Measurements from ENCODE around the gene SDC1. TPM values are rescaled to one million over a fixed set of nuclear protein-coding genes. Genes with fewer than 3 reads are reported as not detected.

SDC1 gene
- total RNA-seq, 1 donor from 2014 or later, result 0.32 TPM

DNA sequence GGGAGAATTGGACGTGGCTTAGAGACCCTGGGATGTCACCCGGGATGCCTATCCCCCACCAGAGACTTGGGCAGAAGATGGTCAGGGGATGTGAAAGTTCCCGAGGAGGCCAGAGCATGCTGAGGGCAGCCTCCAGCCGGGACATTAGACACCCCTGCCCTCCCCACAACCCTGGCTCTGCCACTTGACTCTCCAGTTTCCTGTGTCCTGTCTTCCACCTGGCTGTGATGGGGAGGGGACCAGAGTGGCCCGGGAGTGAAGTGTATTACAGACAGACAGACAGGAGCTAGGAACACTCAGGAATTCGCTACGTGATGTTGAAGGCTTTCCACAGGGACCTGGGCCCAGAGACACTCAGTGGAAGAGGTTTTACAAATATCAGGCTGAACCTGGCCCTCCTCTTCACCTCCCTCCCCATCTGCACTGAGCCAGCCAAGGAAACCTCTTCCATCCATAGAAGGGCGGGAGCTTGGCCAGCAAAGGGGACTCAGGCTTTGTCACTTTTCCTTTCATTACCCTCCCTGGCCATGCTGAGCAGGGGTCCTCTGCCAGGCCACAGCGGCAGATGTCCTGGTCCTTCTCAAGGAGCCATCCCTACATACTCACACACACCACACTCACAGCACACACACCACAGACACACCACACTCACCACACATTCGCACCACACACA is 60.7 kb downstream of the SDC1 start:
- Histone ChIP-seq H3K27ac (no peak overlapping the region), H3K4me1 (no peaks in the 10 kb centered on the region), H3K9me3 (no peaks in the 10 kb centered on the region), H3K27me3 (no peaks in the 10 kb centered on the region), H3K36me3 (no peaks in the 10 kb centered on the region), H3K4me3 (no peak overlapping the region)
- intact Hi-C loops (cut with DNase I), result no loop called here
- no peak for DNase-seq (ENCODE audit: low spot score in 2 of 2)
- TF ChIP-seq, protein P1, sequence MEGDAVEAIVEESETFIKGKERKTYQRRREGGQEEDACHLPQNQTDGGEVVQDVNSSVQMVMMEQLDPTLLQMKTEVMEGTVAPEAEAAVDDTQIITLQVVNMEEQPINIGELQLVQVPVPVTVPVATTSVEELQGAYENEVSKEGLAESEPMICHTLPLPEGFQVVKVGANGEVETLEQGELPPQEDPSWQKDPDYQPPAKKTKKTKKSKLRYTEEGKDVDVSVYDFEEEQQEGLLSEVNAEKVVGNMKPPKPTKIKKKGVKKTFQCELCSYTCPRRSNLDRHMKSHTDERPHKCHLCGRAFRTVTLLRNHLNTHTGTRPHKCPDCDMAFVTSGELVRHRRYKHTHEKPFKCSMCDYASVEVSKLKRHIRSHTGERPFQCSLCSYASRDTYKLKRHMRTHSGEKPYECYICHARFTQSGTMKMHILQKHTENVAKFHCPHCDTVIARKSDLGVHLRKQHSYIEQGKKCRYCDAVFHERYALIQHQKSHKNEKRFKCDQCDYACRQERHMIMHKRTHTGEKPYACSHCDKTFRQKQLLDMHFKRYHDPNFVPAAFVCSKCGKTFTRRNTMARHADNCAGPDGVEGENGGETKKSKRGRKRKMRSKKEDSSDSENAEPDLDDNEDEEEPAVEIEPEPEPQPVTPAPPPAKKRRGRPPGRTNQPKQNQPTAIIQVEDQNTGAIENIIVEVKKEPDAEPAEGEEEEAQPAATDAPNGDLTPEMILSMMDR (IDR thresholded peaks at IDR 0.05), result no peak

DNA sequence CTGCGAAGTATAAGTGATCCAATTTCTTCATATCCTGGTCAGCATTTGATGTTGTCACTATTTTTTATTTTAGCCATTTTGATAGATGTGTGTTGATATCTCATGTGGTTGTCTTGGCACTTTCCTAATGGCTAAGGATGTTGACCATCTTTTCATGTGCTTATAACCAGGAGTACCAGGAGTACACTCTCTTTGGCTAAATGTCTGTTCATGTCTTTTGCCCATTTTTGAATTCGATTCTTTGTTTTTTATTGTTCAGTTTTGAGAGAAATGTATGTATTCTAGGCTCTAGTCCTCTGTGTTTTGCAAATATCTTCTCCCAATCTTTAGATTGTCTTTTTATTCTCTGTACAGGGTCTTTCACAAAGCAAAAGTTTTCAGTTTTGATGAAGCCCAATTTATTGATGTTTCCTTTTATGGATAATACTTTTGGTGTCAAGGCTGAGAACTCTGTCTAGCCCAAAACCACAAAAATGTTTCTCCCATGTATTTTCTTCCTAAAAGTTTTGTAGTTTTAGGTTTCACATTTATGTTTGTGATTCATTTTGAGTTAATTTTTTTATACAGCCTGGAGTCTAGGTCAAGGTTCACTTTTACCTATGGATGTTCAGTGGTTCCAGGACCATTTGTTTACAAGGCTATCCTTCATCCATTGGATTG is 65.4 kb downstream of the SDC1 start:
- TF ChIP-seq, protein P1 (IDR thresholded peaks at IDR 0.05), result no peak
- intact Hi-C loops (cut with DNase I), result no loop called here
- Histone ChIP-seq H3K4me1 (no peaks in the 10 kb centered on the region), H3K27ac (no peak overlapping the region), H3K9me3 (no peaks in the 10 kb centered on the region), H3K4me3 (no peak overlapping the region), H3K27me3 (no peaks in the 10 kb centered on the region), H3K36me3 (no peaks in the 10 kb centered on the region)
- DNase-seq (ENCODE audit: low spot score in 2 of 2), result no peak

- Histone ChIP-seq H3K4me3 (no peak overlapping the region), H3K36me3 (no peaks in the 10 kb centered on the region), H3K9me3 (no peaks in the 10 kb centered on the region), H3K27ac (no peak overlapping the region), H3K4me1 (no peaks in the 10 kb centered on the region), H3K27me3 (no peaks in the 10 kb centered on the region)
- no peak for DNase-seq (ENCODE audit: low spot score in 2 of 2)
- intact Hi-C loops (cut with DNase I), result no loop called here
- TF ChIP-seq, protein P1 (IDR thresholded peaks at IDR 0.05), result no peak
Measured at GRCh38 chr2:20157193-20157891, 67.6 kb downstream of the SDC1 start.

DNA sequence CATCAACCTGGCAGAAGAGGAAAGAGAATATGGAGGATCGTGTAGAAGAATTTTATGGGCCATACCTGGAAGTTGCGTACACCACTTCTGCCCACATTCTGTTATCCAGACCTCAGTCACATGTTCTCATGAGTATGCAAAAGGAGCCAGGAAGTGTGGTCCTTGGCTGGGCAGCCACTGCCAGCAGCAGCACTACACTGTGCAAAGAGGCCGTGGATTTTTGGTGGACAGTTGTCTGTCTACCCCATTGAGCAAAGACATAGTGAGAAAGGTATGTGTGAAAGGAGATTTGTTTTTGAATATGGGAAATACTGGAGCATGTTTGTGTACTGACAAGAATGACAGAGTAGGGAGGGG is 68.1 kb downstream of the SDC1 start:
- Histone ChIP-seq H3K36me3 (no peaks in the 10 kb centered on the region), H3K4me1 (no peaks in the 10 kb centered on the region), H3K27me3 (no peaks in the 10 kb centered on the region), H3K27ac (no peak overlapping the region), H3K4me3 (no peak overlapping the region), H3K9me3 (no peaks in the 10 kb centered on the region)
- TF ChIP-seq, protein P1 (IDR thresholded peaks at IDR 0.05), result no peak
- intact Hi-C loops (cut with DNase I), result no loop called here
- no peak for DNase-seq (ENCODE audit: low spot score in 2 of 2)

DNA sequence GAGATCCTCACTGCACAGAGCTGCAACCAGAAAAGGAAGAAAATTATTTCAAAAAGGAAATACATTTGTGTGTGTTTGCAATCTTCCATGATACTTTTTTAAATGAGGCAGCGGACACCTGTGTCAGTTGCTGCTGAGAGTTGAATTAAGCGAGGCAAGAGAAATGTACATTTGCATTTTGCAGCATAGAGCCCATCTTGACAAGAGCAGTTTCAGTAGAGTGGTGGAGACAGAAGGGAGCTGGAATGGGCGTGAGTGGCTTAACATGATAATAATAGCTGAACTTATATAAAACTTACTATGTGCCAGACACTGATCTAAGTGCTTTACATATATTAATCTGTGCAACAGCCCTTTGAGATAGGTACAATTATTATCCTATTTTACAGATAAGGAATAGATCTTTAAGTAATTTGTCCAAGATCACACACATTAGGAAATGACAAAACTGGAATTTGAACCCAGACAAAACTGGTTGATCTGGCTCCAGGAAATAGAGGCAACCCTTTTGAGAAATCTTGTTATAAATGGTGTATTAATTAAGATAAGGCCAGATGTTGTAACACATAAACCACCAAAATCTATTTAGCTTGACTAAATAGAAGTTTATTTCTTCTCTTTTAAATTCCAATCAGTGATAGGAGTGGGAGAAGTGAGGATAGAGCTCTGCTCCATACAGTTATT is 68.7 kb downstream of the SDC1 start:
- no peak for DNase-seq (ENCODE audit: low spot score in 2 of 2)
- intact Hi-C loops (cut with DNase I), result no loop called here

More for the DNA sequence above, 68.7 kb downstream of the SDC1 start:
- Histone ChIP-seq H3K4me1 (no peaks in the 10 kb centered on the region), H3K27ac (no peak overlapping the region), H3K9me3 (no peaks in the 10 kb centered on the region), H3K27me3 (no peaks in the 10 kb centered on the region), H3K36me3 (no peaks in the 10 kb centered on the region), H3K4me3 (no peak overlapping the region)
- TF ChIP-seq, protein P1 (IDR thresholded peaks at IDR 0.05), result no peak
